Prostate gland (tissue), 2 donors: ENCODE data around the gene KLK4.

ENCODE experiments used
- CTCF ChIP-seq, 4 experiments: fragments of 200-600 bp in 2 of 4; fragments of 450-650 bp in 2 of 4; sonication (generic) in 2 of 4; IDR thresholded peaks; 1 replicate in 3 of 4; 2 replicates in 1 of 4; pipeline ENCODE4 v1.5.1; 2016 to 2019; ENCODE audit warnings: antibody characterized with exemption in 4 of 4, mild to moderate bottlenecking in 2 of 4, moderate library complexity in 2 of 4
- POLR2AphosphoS5 ChIP-seq: sonication (generic); formaldehyde crosslinking; IDR thresholded peaks from one replicate; pipeline ENCODE4 v1.6.1; 2017; ENCODE audit warnings: antibody characterized with exemption

GRCh38 chr19:50947123-50947522, 35.9 kb upstream of the KLK4 start:
- no peak for TF ChIP-seq CTCF (IDR thresholded peaks at IDR 0.05)
- no peak for TF ChIP-seq POLR2AphosphoS5
